A549 (cell line): ENCODE results near the gene SH3PXD2A. TPM values are rescaled to one million over a fixed set of nuclear protein-coding genes. Genes with fewer than 3 reads are reported as not detected.

Experiments
- ATAC-seq, 2 experiments: fragments of 200-7000 bp in 1 of 2; fragments of >200 bp in 1 of 2; cut with Nextera tagmentation in 1 of 2; cut with Tn5 transposase in 1 of 2; 3 replicates each; pipeline versions ENCODE4 v1.8.0 to v1.9.1; 2018 to 2020; ENCODE audit warnings: mild to moderate bottlenecking in 1 of 2, moderate library complexity in 1 of 2
- CTCF ChIA-PET: fragments of 300-600 bp; sonication (Branson Sonifier 250); formaldehyde crosslinking; extraction: SDS; loops from one replicate; lab custom pipeline; 2021; ENCODE audit warnings: antibody characterized with exemption, inconsistent platforms; lab: Yijun Ruan, JAX
- POLR2A ChIA-PET: fragments of 350-600 bp; formaldehyde crosslinking; extraction: SDS; loops from one replicate; lab custom pipeline; 2021; ENCODE audit warnings: antibody characterized with exemption, inconsistent platforms; lab: Yijun Ruan, JAX
- DNase-seq, 2 experiments: peaks; one replicate each; pipeline versions ENCODE4 v3.0.0 to v3.0.0-alpha.2; 2011 to 2016; ENCODE audit warnings: low read depth in 1 of 2, low spot score in 1 of 2
- FAIRE-seq: peaks from 2 replicates; lab custom pipeline; 2011; peaks lifted over from hg19 to GRCh38; lab: Jason Lieb, UNC
- H3K27ac ChIP-seq, 2 experiments: fragments of >200 bp; sonication (Bioruptor Twin); formaldehyde crosslinking; 3 replicates each; pipeline ENCODE4 v1.5.1; 2016 to 2017
- H3K4me1 ChIP-seq: fragments of >200 bp; sonication (Bioruptor Twin); formaldehyde crosslinking; 3 replicates; pipeline ENCODE4 v1.6.1; 2016
- H3K4me2 ChIP-seq: fragments of >200 bp; sonication (Bioruptor Twin); formaldehyde crosslinking; 3 replicates; pipeline ENCODE4 v1.6.1; 2016
- H3K4me3 ChIP-seq: fragments of >200 bp; sonication (Bioruptor Twin); formaldehyde crosslinking; 3 replicates; pipeline ENCODE4 v1.5.1; 2016
- H3K9me3 ChIP-seq: fragments of >200 bp; sonication (Bioruptor Twin); formaldehyde crosslinking; 3 replicates; pipeline ENCODE4 v1.6.1; 2016
- BHLHE40 ChIP-seq: IDR thresholded peaks from 2 replicates; pipeline ENCODE4 v1.6.1; 2012; ENCODE audit warnings: low read depth, low read length, inconsistent platforms
- CEBPB ChIP-seq, 2 experiments: fragments of >200 bp in 1 of 2; sonication (Bioruptor Twin) in 1 of 2; formaldehyde crosslinking in 1 of 2; IDR thresholded peaks; 2 replicates each; pipeline ENCODE4 v1.6.1; 2012 to 2016
- EP300 ChIP-seq, 2 experiments: fragments of >200 bp; sonication (Bioruptor Twin); formaldehyde crosslinking; IDR thresholded peaks; 2 replicates in 1 of 2; 3 replicates in 1 of 2; pipeline ENCODE4 v1.6.1; 2016 to 2017
- FOXS1 ChIP-seq: fragments of 250-450 bp; sonication (Bioruptor Pico); IDR thresholded peaks from 2 replicates; pipeline ENCODE4 v1.5.0; 2020; ENCODE audit warnings: mild to moderate bottlenecking, moderate library complexity
- GATA3 ChIP-seq: IDR thresholded peaks from 2 replicates; pipeline ENCODE4 v1.6.1; 2012; ENCODE audit warnings: borderline replicate concordance
- HOXB13 ChIP-seq: fragments of 250-450 bp; sonication (Bioruptor Pico); IDR thresholded peaks from 2 replicates; pipeline ENCODE4 v1.5.0; 2020; ENCODE audit warnings: low read depth, mild to moderate bottlenecking, moderate library complexity
- HOXB5 ChIP-seq: fragments of 250-450 bp; sonication (Bioruptor Pico); IDR thresholded peaks from 2 replicates; pipeline ENCODE4 v1.5.0; 2020; ENCODE audit warnings: mild to moderate bottlenecking, moderate library complexity
- KDM1A ChIP-seq: fragments of 200-600 bp; sonication (generic); IDR thresholded peaks from 2 replicates; pipeline ENCODE4 v1.6.1; 2016; ENCODE audit warnings: low read depth, mild to moderate bottlenecking
- KDM5A ChIP-seq: fragments of 200-600 bp; sonication (generic); IDR thresholded peaks from 2 replicates; pipeline ENCODE4 v1.6.1; 2016; ENCODE audit warnings: antibody characterized with exemption, mild to moderate bottlenecking
- NR3C1 ChIP-seq: fragments of >200 bp; sonication (Bioruptor Twin); formaldehyde crosslinking; IDR thresholded peaks from 3 replicates; pipeline ENCODE4 v1.6.1; 2017
- PHF8 ChIP-seq: fragments of 200-600 bp; sonication (generic); IDR thresholded peaks from 2 replicates; pipeline ENCODE4 v1.6.1; 2016; ENCODE audit warnings: low read depth, mild to moderate bottlenecking, antibody characterized with exemption, moderate library complexity, borderline replicate concordance
- POLR2A ChIP-seq: IDR thresholded peaks from 2 replicates; pipeline ENCODE4 v1.6.1; 2012; ENCODE audit warnings: mild to moderate bottlenecking, low read length
- POLR2AphosphoS2 ChIP-seq: conservative IDR thresholded peaks from 2 replicates; pipeline ENCODE4 v1.6.1; 2012; ENCODE audit warnings: low read length, improper control_type of control experiment, inconsistent platforms
- RARB ChIP-seq: fragments of 250-450 bp; sonication (Bioruptor Pico); IDR thresholded peaks from 2 replicates; pipeline ENCODE4 v1.8.0; 2021; ENCODE audit warnings: mild to moderate bottlenecking, moderate library complexity
- RCOR1 ChIP-seq: fragments of 150-350 bp; IDR thresholded peaks from 2 replicates; pipeline ENCODE4 v1.6.1; 2014; ENCODE audit warnings: antibody characterized with exemption, low read length, low read depth
- SMC3 ChIP-seq: fragments of >200 bp; sonication (Bioruptor Twin); formaldehyde crosslinking; IDR thresholded peaks from 3 replicates; pipeline ENCODE4 v1.6.1; 2018; ENCODE audit warnings: inconsistent platforms
- SREBF2 ChIP-seq: fragments of 450-650 bp; IDR thresholded peaks from 2 replicates; pipeline ENCODE4 v1.6.1; 2014; ENCODE audit warnings: mild to moderate bottlenecking, moderate library complexity
- TP53 ChIP-seq: fragments of 250-450 bp; sonication (Bioruptor Pico); IDR thresholded peaks from 2 replicates; pipeline ENCODE4 v1.5.0; 2021; ENCODE audit warnings: mild to moderate bottlenecking, moderate library complexity
- WGBS: methylation state at CpG from one replicate; pipeline ENCODE4 v1.1.6; 2017; ENCODE audit errors: missing lambda C conversion rate; 5-methylcytosine and 5-hydroxymethylcytosine counted together
- polyA plus RNA-seq, 4 experiments: library from polyadenylated mRNA; depleted of rRNA in 3 of 4; stranded (reverse); fragments of >200 nt; fragmentation: RNase III in 1 of 4; extraction: RNeasy Plus Mini Kit Qiagen cat#74134 plus additional on column Dnase treatment in 1 of 4; gene quantifications; 2 replicates in 3 of 4; 3 replicates in 1 of 4; pipeline ENCODE4 v1.2.3, GENCODE V29; 2011 to 2017
- TF ChIP-seq, protein P1 (sequence below): fragments of 150-350 bp; IDR thresholded peaks from 2 replicates; pipeline ENCODE4 v1.6.1; 2014; ENCODE audit warnings: low read depth, mild to moderate bottlenecking, low read length
- TF ChIP-seq, protein P2 (sequence below): IDR thresholded peaks from 2 replicates; pipeline ENCODE4 v1.6.1; 2012
- TF ChIP-seq, protein P3 (sequence below): fragments of >200 bp; sonication (Bioruptor Twin); formaldehyde crosslinking; IDR thresholded peaks from 3 replicates; pipeline ENCODE4 v1.5.1; 2016
- TF ChIP-seq, protein P4 (sequence below): IDR thresholded peaks from 2 replicates; pipeline ENCODE4 v1.6.1; 2012; ENCODE audit warnings: low read depth, borderline replicate concordance

The SH3PXD2A gene
- polyA plus RNA-seq, 2 of the 4 experiments (the other 2 are of a cell fraction): 2.4 to 3.9 TPM

DNA sequence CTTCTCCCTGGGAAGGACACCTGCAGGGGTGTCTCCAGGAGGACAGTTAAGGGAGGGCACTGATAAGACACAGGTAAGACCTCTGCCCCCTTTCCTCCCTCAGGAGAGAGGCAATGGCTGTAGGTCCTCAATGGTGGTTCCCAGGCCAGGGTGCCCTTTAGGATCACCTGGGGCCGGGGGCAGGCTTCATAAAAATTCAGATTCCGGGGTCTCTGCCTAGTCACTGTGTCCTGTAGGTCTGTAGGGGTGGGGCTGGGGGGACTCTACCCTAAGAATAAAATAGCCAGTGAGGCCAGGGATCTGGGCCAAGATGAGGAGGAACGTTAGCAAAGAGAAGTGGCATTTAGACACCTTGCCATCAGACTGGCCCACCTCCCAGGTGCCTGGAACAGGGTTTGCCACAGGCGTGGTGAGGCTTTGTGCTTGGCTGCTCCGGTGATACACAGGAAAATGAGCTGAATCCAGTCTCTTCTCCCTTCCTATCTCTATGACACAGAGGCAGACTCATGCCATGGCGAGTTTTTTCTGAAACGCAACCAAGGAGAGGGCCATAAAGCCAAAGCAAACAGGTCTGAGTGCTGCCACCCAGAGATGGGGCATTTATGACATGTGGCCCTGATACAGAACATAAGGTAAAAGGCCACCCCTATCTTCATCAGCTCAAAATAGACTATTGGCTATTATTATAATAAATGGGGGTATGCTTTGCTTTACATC, 52.6 kb downstream of the SH3PXD2A start:
- Histone ChIP-seq H3K4me3 (no peak overlapping the region), H3K9me3 (no peaks in the 10 kb centered on the region), H3K27ac (no peak overlapping the region), H3K4me1 (peaks cover 18% of the 10 kb centered on the region), H3K4me2 (no peak overlapping the region)
- no peak for FAIRE-seq
- no peak for ATAC-seq
- POLR2A ChIA-PET: no interaction called here
- TF ChIP-seq HOXB5: no peak
- CTCF ChIA-PET: interaction anchor here (1.0 to 1.3 kb wide), 3 partner anchors 9 to 85 kb away, joined by 3 read pairs; no protein-coding TSS in a partner anchor
- 72% methylated on average over 7 of the region's 7 CpGs for WGBS
- DNase-seq: no peak

DNA sequence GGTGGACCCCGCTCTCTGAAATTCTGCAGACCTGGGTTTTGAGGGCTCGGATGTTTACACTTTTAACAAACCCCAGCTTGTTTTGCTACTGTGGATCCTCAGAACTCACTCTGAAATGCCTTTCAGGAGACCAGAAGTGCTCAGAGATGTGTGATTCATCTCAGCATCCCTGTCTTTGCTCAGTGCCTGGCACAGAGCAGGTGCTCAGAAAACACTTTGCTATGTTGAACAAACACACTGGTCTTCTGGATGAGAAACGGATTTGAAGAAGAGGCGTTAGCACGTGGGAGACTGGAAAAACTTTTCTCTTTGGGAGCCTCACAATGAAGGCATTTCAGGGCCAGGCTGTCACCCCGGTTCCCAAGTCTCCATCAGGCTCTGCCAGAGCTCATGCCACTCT, 53.3 kb downstream of the SH3PXD2A start:
- TF ChIP-seq TP53 (CRISPR knock-in tag): no peak
- TF ChIP-seq, protein P1, sequence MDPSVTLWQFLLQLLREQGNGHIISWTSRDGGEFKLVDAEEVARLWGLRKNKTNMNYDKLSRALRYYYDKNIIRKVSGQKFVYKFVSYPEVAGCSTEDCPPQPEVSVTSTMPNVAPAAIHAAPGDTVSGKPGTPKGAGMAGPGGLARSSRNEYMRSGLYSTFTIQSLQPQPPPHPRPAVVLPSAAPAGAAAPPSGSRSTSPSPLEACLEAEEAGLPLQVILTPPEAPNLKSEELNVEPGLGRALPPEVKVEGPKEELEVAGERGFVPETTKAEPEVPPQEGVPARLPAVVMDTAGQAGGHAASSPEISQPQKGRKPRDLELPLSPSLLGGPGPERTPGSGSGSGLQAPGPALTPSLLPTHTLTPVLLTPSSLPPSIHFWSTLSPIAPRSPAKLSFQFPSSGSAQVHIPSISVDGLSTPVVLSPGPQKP: no peak
- TF ChIP-seq SREBF2: no peak
- TF ChIP-seq HOXB13 (CRISPR knock-in tag): no peak
- TF ChIP-seq KDM1A: no peak
- TF ChIP-seq, protein P2, sequence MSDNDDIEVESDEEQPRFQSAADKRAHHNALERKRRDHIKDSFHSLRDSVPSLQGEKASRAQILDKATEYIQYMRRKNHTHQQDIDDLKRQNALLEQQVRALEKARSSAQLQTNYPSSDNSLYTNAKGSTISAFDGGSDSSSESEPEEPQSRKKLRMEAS: no peak
- TF ChIP-seq POLR2AphosphoS2: no peak
- TF ChIP-seq NR3C1: no peak
- TF ChIP-seq, protein P3, sequence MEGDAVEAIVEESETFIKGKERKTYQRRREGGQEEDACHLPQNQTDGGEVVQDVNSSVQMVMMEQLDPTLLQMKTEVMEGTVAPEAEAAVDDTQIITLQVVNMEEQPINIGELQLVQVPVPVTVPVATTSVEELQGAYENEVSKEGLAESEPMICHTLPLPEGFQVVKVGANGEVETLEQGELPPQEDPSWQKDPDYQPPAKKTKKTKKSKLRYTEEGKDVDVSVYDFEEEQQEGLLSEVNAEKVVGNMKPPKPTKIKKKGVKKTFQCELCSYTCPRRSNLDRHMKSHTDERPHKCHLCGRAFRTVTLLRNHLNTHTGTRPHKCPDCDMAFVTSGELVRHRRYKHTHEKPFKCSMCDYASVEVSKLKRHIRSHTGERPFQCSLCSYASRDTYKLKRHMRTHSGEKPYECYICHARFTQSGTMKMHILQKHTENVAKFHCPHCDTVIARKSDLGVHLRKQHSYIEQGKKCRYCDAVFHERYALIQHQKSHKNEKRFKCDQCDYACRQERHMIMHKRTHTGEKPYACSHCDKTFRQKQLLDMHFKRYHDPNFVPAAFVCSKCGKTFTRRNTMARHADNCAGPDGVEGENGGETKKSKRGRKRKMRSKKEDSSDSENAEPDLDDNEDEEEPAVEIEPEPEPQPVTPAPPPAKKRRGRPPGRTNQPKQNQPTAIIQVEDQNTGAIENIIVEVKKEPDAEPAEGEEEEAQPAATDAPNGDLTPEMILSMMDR: no peak
- TF ChIP-seq RARB (CRISPR knock-in tag): no peak
- TF ChIP-seq KDM5A: no peak
- no peak for TF ChIP-seq FOXS1 (CRISPR knock-in tag)
- 52% methylated on average over 6 of the region's 6 CpGs for WGBS
- H3K4me1 ChIP-seq: peaks cover 20% of the 10 kb centered on the region
- no peaks in the 10 kb centered on the region for H3K9me3 ChIP-seq
- H3K4me3 ChIP-seq: no peak overlapping the region
- POLR2A ChIA-PET: no interaction called here
- H3K4me2 ChIP-seq: no peak overlapping the region
- CTCF ChIA-PET: interaction anchor here (1.0 to 1.2 kb wide), 3 partner anchors 12 to 21 kb away, joined by 3 read pairs; no protein-coding TSS in a partner anchor
- FAIRE-seq (no peak), DNase-seq (no peak), ATAC-seq (no peak)
- no peak overlapping the region for H3K27ac ChIP-seq

DNA sequence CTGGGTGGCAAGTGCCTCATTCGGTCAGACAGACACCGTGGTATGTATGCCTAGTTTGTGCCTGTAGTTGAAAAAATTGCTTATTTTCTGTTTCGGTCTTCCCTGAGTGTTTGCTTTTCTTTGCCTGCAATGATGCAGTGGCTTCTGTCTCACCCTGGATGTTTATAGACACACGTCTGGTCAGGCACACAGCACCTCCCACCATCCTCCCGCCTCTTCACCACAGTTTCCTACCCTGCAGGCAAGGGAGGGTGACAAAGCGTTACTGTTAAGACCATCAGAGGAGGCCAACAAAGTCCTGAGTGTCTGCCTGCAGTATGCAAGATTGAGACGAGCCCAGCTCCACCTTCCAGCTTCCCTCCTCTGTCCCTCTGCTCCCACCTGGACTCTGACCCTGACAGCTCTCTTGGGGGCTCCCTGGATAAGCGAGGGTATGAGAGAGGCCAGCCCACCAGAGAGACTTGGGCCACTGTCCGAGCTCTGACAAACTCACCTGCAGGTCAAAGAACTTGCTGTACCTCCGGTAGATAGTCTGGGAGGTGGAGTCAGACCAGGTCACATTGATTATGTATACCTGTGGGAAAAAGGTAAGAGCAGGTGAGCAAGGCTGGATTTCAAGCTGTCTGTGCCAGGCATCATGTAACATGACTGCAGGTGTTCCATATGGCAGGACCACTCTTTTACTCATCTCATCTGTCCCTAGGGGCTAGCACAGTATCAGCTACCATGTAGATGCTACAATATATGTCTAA, 54.4 kb downstream of the SH3PXD2A start:
- ChIA-PET CTCF (interaction anchor here (0.6 to 1.2 kb wide), 6 partner anchors 11 to 118 kb away, joined by 3 to 4 read pairs (median 3); no protein-coding TSS in a partner anchor), POLR2A (no interaction called here)
- H3K4me3 ChIP-seq: no peak overlapping the region
- H3K27ac ChIP-seq: peak overlapping the region in 1 of 2 experiments; percentile 31; a peak in 1 of 6 replicates
- WGBS: 70% methylated on average over 10 of the region's 10 CpGs
- peak overlapping the region; percentile 29; the same call in 1 of the 3 replicates for H3K4me2 ChIP-seq
- peak in 1 of 2 experiments; percentile 18 for DNase-seq
- peaks cover 26% of the 10 kb centered on the region for H3K4me1 ChIP-seq
- no peaks in the 10 kb centered on the region for H3K9me3 ChIP-seq
- peak in 1 of 2 experiments; percentile 32; a peak in 2 of 6 replicates for ATAC-seq
- no peak for FAIRE-seq
- TF ChIP-seq PHF8: no peak
- no peak for TF ChIP-seq POLR2A
- TF ChIP-seq SMC3: no peak
- TF ChIP-seq BHLHE40: no peak
- TF ChIP-seq, protein P4, sequence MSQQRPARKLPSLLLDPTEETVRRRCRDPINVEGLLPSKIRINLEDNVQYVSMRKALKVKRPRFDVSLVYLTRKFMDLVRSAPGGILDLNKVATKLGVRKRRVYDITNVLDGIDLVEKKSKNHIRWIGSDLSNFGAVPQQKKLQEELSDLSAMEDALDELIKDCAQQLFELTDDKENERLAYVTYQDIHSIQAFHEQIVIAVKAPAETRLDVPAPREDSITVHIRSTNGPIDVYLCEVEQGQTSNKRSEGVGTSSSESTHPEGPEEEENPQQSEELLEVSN: no peak
- no peak for TF ChIP-seq GATA3
- TF ChIP-seq EP300 (IDR thresholded peaks at IDR 0.05): no peak
- TF ChIP-seq RCOR1: no peak
- no peak for TF ChIP-seq POLR2AphosphoS2
- TF ChIP-seq KDM1A: no peak
- TF ChIP-seq, protein P3: no peak
- no peak for TF ChIP-seq CEBPB (IDR thresholded peaks at IDR 0.05)
